Left lung (tissue), 10 donors: ENCODE measurements around the gene BNIP3. TPM values are rescaled to one million over a fixed set of nuclear protein-coding genes. Genes with fewer than 3 reads are reported as not detected.

Experiments used
- ATAC-seq: fragments of 200-7000 bp; cut with Tn5 transposase; one replicate; pipeline ENCODE4 v1.9.1; 2020; ENCODE audit warnings: moderate library complexity
- DNase-seq, 4 donors: peaks; one replicate each; pipeline ENCODE4 v3.0.0-alpha.2; 2013 to 2020
- H3K27ac ChIP-seq, 2 donors: fragments of 200-600 bp; sonication (generic) in 1 of 2; one replicate each; pipeline versions ENCODE4 v1.5.0 to v1.8.0; 2020 to 2021
- H3K27me3 ChIP-seq, 2 donors: fragments of 200-600 bp; sonication (generic) in 1 of 2; one replicate each; pipeline versions ENCODE4 v1.5.0 to v1.8.0; 2020 to 2021
- H3K36me3 ChIP-seq, 2 donors: fragments of 200-600 bp; sonication (generic) in 1 of 2; one replicate each; pipeline versions ENCODE4 v1.5.0 to v1.8.0; 2020 to 2021
- H3K4me1 ChIP-seq, 2 donors: fragments of 200-600 bp; one replicate each; pipeline ENCODE4 v1.8.0; 2021
- H3K4me3 ChIP-seq, 2 donors: fragments of 200-600 bp; sonication (generic) in 1 of 2; one replicate each; pipeline versions ENCODE4 v1.5.0 to v1.8.0; 2020 to 2021; ENCODE audit warnings: mild to moderate bottlenecking in 1 of 2
- H3K9me3 ChIP-seq, 2 donors: fragments of 200-600 bp; sonication (generic) in 1 of 2; one replicate each; pipeline versions ENCODE4 v1.5.0 to v1.8.0; 2020 to 2021
- intact Hi-C, 2 donors: fragments of 100-400 bp; cut with DNase I; formaldehyde crosslinking; loops; one replicate each; pipeline versions ENCODE4 v1.11.2 to v1.14.2; 2022
- polyA plus RNA-seq, 6 donors: library from polyadenylated mRNA; unstranded; fragments of 120-200 nt; gene quantifications; one replicate each; pipeline ENCODE4 v1.2.1, GENCODE V29; 2013; ENCODE audit not compliant: insufficient read length in 6 of 6
- total RNA-seq, 2 donors: library from RNA; stranded (reverse); fragmentation: NEBNext Ultra II Directional; extraction: Animal tissue kit (Norgen Biotek cat#: 25700); gene quantifications; one replicate each; pipeline ENCODE4 v1.2.1, GENCODE V29; 2021
- TF ChIP-seq, protein P1 (sequence below), 2 donors: fragments of 200-600 bp; sonication (generic) in 1 of 2; IDR thresholded peaks; one replicate each; pipeline versions ENCODE4 v1.5.0 to v1.8.0; 2021; ENCODE audit warnings: antibody characterized with exemption in 2 of 2
- donor health status: DM: no; HTN: yes; CAD: no.
- donor health status: DM: no; HTN: no; CAD: no.

The BNIP3 gene
- total and polyA plus RNA-seq, 8 donors, result 25.7 to 55.3 (median 36.1) TPM

DNA sequence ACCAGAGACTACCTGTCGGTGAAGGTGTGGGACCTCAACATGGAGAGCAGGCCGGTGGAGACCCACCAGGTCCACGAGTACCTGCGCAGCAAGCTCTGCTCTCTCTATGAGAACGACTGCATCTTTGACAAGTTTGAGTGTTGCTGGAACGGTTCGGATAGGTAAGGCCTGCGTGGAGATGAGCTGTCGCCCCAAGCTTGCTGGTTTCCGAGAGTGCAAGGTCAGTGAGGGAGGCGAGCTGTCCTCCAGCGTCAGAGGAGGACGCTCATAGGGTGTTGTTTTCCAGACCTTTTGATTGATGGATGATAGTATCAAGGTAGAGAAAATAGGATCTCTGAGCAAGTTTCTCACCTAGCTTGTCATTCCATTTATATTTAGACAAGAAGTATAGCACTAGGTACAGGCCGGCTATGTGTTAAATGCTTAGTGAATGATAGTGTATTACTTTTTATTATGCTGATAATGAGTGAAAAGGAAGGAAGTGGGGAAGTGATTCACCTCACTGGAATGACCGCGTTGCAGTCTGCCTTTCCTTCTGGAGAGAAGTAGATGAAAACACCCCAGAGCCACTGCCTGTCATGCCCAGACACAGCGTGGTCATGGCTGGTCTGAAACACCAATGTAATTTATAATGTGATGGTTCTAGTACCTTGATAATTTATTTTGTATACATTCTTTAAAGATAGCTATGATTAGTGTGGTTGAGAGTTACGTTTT, 33.9 kb downstream of the BNIP3 start:
- H3K27me3 ChIP-seq, result no peaks in the 10 kb centered on the region
- H3K27ac ChIP-seq, result no peak overlapping the region
- intact Hi-C loops, result no loop called here
- H3K9me3 ChIP-seq, result no peaks in the 10 kb centered on the region
- no peak for ATAC-seq
- TF ChIP-seq, protein P1, sequence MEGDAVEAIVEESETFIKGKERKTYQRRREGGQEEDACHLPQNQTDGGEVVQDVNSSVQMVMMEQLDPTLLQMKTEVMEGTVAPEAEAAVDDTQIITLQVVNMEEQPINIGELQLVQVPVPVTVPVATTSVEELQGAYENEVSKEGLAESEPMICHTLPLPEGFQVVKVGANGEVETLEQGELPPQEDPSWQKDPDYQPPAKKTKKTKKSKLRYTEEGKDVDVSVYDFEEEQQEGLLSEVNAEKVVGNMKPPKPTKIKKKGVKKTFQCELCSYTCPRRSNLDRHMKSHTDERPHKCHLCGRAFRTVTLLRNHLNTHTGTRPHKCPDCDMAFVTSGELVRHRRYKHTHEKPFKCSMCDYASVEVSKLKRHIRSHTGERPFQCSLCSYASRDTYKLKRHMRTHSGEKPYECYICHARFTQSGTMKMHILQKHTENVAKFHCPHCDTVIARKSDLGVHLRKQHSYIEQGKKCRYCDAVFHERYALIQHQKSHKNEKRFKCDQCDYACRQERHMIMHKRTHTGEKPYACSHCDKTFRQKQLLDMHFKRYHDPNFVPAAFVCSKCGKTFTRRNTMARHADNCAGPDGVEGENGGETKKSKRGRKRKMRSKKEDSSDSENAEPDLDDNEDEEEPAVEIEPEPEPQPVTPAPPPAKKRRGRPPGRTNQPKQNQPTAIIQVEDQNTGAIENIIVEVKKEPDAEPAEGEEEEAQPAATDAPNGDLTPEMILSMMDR (IDR thresholded peaks at IDR 0.05), result no peak
- H3K4me1 ChIP-seq, result no peaks in the 10 kb centered on the region
- no peak for DNase-seq
- H3K4me3 ChIP-seq, result no peak overlapping the region
- H3K36me3 ChIP-seq, result peaks cover 0 to 87% of the 10 kb centered on the region in 2 donors

DNA sequence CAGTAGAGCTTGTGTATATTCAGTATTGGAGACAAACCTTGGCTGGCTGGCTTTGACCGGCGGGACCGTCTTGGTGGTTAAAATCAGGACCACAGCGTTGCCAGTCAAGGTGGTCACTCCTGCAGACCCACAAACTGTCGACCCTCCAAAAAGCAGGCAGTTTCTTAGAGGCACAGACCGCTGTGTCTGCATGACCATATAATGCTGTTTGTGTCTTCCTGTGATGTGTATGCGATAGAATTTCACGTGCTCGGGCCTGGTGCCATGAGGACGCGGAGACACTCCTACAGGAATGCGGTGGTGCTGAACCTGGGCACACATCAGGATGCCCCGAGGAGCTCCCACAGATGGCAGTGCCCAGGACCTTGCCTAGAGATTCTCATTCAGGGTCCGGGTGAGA, 34.8 kb downstream of the BNIP3 start:
- Histone ChIP-seq H3K27ac (no peak overlapping the region), H3K9me3 (no peaks in the 10 kb centered on the region), H3K4me1 (no peaks in the 10 kb centered on the region), H3K4me3 (no peak overlapping the region), H3K36me3 (peaks cover 0 to 95% of the 10 kb centered on the region in 2 donors), H3K27me3 (no peaks in the 10 kb centered on the region)
- no peak for DNase-seq
- ATAC-seq, result no peak
- intact Hi-C loops, result no loop called here
- TF ChIP-seq, protein P1 (IDR thresholded peaks at IDR 0.05), result no peak

DNA sequence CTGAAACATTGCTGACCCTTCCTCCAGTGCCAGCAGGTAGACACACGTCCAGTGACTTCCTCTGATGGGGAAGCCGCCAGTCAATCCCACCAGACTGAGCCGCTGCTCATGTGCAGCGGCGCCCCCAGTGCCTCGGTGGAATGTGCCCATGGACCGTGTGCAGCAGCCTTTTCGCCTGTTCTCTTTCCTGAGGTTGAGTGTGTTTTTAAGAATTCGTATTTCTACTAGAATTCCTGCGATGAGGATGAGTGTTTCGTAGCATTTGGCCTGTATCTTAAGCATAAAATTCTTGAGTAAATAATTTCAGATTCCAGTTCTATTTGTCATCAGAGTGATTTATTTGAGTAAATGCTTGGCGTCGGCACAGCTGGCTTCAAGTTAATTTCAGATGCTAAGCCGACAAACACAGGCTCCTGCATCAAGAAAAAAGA, 35.4 kb downstream of the BNIP3 start:
- TF ChIP-seq, protein P1 (IDR thresholded peaks at IDR 0.05), result no peak
- Histone ChIP-seq H3K27ac (no peak overlapping the region), H3K4me1 (no peaks in the 10 kb centered on the region), H3K4me3 (no peak overlapping the region), H3K36me3 (peaks cover 0 to 95% of the 10 kb centered on the region in 2 donors), H3K9me3 (no peaks in the 10 kb centered on the region), H3K27me3 (no peaks in the 10 kb centered on the region)
- no peak for DNase-seq
- ATAC-seq, result no peak
- intact Hi-C loops, result no loop called here

DNA sequence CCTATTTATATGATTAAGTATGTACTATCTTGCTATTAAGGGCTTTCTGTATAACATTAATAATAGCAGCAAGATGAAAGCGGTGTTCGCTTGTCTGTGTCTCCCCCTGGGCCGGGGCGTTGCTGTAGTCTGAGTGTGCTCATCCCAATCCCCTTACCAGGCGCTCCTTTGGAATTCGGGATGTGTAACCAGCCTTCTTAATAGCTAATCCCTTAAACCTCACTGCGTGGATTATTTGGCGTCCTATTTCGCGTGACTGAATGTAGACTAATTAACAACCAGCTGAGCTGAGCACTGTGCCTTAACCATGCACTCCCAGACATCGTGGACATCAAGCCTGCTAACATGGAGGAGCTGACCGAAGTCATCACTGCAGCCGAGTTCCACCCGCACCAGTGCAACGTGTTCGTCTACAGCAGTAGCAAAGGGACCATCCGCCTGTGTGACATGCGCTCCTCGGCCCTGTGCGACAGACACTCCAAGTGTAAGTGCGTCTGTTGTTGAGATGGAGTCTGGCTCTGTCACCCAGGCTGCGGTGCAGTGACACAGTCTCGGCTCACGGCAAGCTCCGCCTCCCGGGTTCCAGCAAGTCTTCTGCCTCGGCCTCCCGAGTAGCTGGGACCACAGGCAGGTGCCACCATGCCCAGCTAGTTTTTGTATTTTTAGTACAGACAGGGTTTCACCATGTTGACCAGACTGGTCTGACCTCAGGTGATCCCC, 36.6 kb downstream of the BNIP3 start:
- H3K27me3 ChIP-seq, result no peaks in the 10 kb centered on the region
- ATAC-seq (no peak), DNase-seq (no peak)
- no peaks in the 10 kb centered on the region for H3K9me3 ChIP-seq
- H3K27ac ChIP-seq, result no peak overlapping the region
- intact Hi-C loops, result no loop called here
- no peaks in the 10 kb centered on the region for H3K4me1 ChIP-seq
- H3K36me3 ChIP-seq, result peaks cover 0 to 95% of the 10 kb centered on the region in 2 donors
- TF ChIP-seq, protein P1 (IDR thresholded peaks at IDR 0.05), result no peak
- H3K4me3 ChIP-seq, result no peak overlapping the region

DNA sequence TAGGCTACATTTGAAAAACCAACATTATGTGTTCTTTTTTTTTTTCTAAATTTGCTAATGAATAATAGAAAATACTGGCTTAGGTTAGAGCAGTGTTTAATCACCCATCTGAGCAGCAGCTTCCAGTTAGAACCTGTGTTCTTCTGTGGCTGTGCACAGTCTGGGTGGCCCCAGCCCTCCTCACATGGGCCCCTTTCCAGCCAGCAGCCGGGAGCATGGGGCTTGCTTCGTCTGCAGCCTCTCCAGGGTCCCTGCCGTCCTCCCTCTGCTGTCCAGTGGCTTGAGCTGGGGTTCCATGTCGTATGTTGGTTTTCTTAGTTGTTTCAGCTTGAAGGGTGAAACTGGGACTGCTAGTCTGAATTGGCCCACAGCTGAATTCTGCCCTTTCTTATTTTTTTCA, 37.3 kb downstream of the BNIP3 start:
- no peak overlapping the region for H3K27ac ChIP-seq
- H3K36me3 ChIP-seq, result peaks cover 0 to 92% of the 10 kb centered on the region in 2 donors
- intact Hi-C loops, result no loop called here
- H3K4me1 ChIP-seq, result no peaks in the 10 kb centered on the region
- no peaks in the 10 kb centered on the region for H3K9me3 ChIP-seq
- ATAC-seq (no peak), DNase-seq (peak in 1 of 4 donors; percentile 39)
- H3K4me3 ChIP-seq, result no peak overlapping the region
- TF ChIP-seq, protein P1 (IDR thresholded peaks at IDR 0.05), result no peak
- no peaks in the 10 kb centered on the region for H3K27me3 ChIP-seq
